ENCODE data around the gene CDK12.
A peak's percentile ranks its signal among the peaks of the same experiment; 100 is the strongest.
"Not testable (repeated sequence)": the region's sequence is repeated elsewhere in the genome, so short reads cannot be mapped to it uniquely, and the experiment has no call there.

CDK12 gene

GRCh38 chr17:39508987-39509386, 47.7 kb downstream of the CDK12 start:
- no peak for DNase-seq

DNA sequence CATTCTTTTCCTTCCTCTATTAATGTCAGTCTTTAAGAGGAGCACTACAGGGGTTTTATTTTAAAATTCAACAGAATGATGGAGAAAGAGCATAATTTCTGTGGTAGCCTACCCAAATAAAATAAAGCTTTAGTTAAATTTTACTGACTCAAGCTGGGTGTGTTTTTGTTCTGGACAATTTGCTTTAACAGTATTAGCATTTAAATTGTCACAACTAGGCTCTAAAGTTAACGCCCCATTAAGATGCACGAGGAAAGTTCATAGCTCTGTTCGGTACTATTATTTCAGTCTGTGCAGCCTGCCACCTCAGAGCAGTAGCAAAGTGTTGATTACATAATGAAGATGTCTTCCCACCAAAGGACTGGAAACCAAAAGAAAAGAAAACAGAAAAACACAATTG, 52.0 kb downstream of the CDK12 start:
- DNase-seq, result no peak

DNA sequence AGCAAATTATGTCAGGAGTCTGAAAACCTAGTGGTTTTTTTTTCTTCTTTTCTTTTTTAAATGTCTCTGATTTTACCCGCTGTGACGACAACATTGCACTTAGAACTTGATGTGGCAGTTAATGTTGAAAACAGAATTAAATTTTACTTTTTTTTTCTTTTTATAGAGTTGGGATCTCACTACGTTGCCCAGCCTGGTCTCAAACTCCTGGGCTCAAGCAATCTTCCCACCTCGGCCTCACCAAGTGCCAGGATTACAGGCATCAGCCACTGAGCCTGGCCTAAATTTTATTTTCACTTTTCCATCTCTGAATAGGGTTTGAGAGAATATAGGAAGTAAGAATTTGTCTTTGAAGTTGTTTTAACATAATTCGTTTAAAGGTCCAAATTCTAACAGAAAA, 52.6 kb downstream of the CDK12 start:
- DNase-seq, result no peak

DNA sequence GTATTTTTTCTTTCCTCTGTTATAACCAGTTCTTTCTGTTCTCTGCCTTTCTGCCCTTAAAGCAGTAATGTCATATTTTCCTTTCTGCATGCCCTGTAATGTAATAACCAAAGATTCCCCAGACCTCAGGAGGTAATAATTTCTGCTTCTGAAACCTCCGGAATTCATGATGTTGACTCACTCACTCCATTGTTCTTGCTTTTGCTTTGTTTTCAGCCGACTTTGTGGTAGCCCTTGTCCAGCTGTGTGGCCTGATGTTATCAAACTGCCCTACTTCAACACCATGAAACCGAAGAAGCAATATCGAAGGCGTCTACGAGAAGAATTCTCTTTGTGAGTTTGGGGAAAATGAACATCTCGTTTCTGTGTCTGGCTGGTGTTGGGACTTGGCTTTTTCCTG, 55.9 kb downstream of the CDK12 start:
- no peak for DNase-seq

GRCh38 chr17:39525801-39526506, 64.7 kb downstream of the CDK12 start:
- DNase-seq, result no peak

DNA sequence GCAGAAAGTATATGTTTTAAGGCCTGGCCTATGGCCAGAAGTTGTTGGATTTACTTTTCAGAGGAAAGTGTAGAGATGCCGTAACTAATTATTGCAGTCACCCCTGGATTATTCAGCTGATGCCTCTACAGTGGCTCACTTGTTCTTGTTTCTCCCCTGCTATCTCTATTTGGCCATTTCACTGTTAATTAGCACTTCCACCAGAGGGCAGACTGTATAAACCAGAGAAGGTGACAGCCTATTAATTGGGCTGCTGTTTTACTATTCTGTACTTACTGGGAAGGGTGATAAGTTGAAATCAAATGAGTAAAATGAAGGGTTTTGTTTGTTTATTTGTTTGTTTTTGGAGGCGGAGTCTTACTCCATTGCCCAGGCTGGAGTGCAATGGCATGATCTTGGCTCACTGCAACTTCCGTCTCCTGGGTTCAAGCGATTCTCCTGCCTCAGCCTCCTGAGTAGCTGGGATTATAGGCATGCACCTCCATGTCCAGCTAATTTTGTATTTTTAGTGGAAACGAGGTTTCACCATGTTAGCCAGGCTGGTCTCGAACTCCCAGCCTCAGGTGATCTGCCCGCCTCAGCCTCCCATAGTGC, 66.0 kb downstream of the CDK12 start:
- no peak for DNase-seq

DNA sequence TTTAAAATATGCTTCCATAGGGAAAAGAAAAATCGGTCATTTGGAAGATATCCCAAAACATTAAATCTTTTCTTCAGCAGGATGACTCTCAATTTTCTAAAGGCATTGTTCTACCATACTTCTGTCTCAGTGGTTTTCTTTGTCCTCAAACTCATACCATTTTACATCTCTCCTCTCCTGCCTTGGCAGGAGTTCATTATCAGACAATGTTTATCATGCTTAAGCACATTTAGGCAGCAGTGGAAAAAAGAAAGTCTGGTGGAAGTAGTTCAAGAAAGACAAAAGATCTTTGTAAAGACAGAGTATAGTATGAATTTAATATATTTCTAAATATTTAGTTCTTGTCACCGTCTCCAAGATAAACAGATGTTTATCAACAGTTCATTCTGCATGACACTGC, 68.2 kb downstream of the CDK12 start:
- DNase-seq, result no peak

GRCh38 chr17:39530513-39530912, 69.2 kb downstream of the CDK12 start:
- DNase-seq, result no peak

DNA sequence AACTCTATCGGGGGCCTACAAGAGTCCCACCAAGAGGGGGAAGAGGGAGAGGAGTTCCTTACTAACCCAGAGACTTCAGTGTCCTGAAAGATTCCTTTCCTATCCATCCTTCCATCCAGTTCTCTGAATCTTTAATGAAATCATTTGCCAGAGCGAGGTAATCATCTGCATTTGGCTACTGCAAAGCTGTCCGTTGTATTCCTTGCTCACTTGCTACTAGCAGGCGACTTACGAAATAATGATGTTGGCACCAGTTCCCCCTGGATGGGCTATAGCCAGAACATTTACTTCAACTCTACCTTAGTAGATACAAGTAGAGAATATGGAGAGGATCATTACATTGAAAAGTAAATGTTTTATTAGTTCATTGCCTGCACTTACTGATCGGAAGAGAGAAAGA, 70.0 kb downstream of the CDK12 start:
- DNase-seq, result no peak

- no peak for DNase-seq
These were observed 72.6 kb downstream of the CDK12 start for GRCh38 chr17:39533891-39534290.

DNA sequence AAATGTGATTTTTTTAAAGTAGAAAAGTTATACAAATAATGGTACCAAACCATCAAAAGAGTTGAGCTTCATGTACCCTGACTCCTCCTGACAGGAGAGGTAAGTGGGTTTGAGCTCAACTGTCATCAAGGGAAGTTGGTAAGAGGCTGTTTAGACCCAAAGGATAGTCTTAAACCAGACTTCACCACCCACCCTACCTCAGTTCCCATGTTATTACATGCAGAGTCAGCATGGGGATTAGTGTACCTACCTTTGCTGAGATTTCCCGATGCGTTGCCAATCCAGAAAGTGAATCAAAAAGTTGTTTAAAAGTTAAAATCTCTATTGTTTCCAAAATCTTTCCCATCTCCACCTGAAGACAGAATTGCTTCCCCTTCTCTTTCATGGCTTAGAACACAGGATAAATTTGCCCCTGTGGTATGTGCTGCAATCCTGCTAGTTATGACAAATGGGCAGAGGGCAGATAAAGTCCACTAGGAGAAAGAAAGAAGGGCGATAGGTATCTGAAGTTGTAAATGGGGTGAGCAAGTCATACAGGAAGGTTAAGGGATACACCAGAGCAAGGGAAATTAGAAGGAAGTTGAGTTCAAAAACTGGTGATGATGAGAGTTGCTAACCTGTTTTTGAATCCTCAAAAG, 73.6 kb downstream of the CDK12 start:
- no peak for DNase-seq

DNA sequence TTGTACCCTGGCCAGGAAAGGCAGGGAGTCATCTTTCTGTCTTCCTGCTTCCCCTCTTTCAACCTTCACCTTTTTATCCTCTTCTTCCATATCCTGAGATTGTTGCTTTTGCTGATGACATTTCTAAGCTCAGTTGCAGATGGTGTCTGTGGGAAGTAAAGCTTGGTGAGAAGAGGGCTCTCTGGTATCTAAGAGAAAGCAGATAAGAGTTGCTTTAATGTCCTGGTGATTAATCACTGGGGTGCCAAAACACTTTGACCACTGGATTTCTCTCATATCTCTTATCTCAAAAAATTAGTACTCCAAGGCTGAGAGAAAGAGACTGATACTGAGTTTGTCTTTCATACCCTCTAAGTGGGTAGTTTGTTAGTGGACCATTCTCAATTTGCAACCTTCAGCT, 75.2 kb downstream of the CDK12 start:
- DNase-seq, result no peak

- not testable (repeated sequence) for DNase-seq
These were observed 76.1 kb downstream of the CDK12 start for GRCh38 chr17:39537364-39537763.

DNA sequence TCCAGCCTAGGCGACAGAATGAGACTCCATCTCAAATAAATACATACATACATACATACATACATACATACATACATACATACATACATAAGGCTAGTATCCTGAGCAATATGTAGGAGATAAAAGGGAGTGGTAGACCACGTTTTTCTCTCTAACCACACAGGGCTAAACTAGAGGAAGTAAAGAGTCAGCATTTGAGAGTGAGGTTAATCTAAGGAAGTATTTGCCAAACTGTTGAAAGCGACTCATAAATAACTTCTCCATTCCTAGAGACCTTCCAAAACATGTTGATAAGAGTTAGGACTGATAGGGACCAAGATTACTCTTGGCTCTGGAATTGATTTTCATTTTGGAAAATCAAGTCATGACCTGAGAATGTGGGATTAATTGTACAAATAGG, 77.6 kb downstream of the CDK12 start:
- DNase-seq, result no peak

- DNase-seq, result no peak
These were observed 79.3 kb downstream of the CDK12 start for GRCh38 chr17:39540611-39541010.

- DNase-seq, result no peak
These were observed 80.4 kb downstream of the CDK12 start for GRCh38 chr17:39541652-39542051.

GRCh38 chr17:39543176-39543575, 81.9 kb downstream of the CDK12 start:
- no peak for DNase-seq

- no peak for DNase-seq
These were observed 82.4 kb downstream of the CDK12 start for GRCh38 chr17:39543664-39544063.

DNA sequence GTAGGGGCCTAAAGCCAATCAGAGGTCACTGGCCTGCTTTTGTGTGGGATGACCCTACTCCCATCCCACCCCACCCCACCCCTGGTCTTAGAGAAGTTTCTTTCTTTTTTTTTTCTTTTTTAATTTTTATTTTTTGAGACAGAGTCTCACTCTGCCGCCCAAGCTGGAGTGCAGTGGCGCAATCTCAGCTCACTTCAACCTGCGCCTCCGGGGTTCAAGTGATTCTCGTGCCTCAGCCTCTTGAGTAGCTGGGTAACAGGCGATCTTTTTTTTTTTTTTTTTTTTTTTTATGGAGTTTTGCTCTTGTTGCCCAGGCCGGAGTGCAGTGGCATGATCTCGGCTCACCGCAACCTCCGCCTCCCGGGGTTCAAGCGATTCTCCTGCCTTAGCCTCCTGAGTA, 83.1 kb downstream of the CDK12 start:
- DNase-seq, result not testable (repeated sequence)

GRCh38 chr17:39547713-39548478, 86.6 kb downstream of the CDK12 start:
- peak; percentile 59 for DNase-seq

GRCh38 chr17:39548494-39549225, 87.4 kb downstream of the CDK12 start:
- DNase-seq, result no peak

- DNase-seq, result no peak
These were observed 88.7 kb downstream of the CDK12 start for GRCh38 chr17:39549747-39550573.
